ENCODE data around the gene FAM163A.
A peak's percentile ranks its signal among the peaks of the same experiment; 100 is the strongest.

FAM163A gene

DNA sequence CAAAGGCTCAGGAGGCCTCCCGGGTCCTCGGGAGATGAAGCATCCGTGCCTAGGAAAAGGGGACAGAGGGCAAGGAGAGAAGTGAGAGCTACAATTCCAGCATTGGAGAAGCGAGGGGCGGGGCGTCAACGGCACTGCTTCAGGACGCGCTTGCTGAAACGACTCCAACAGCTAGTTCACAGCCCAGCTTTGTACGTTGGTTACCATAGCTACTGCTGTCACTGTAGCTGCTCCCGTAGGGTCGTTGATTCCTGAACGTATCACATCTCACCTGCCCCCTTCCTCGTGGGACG, 71.4 kb downstream of the FAM163A start:
- POLR2A ChIA-PET = interaction anchor here (0.8 to 1.5 kb wide), 6 partner anchors 15 to 365 kb away, joined by 3 to 6 read pairs (median 4); partner anchors contain the start of gene TOR1AIP1
- DNase-seq (ENCODE audit: extremely low spot score) = peak; percentile 83
- CTCF ChIA-PET = interaction anchor here (0.6 to 9.9 kb wide), 43 partner anchors 9 to 768 kb away, joined by 3 to 288 read pairs (median 4); partner anchors contain the start of genes QSOX1 and TOR1AIP1
- no peak for TF ChIP-seq TARDBP (IDR thresholded peaks at IDR 0.05)
- no peak for TF ChIP-seq HDGF (IDR thresholded peaks at IDR 0.05; ENCODE audit: borderline replicate concordance)
- TF ChIP-seq FOXK2 (IDR thresholded peaks at IDR 0.05) = no peak
- TF ChIP-seq ARNT (IDR thresholded peaks at IDR 0.05) = no peak
- TF ChIP-seq L3MBTL2 (conservative IDR thresholded peaks at IDR 0.05) = no peak

DNA sequence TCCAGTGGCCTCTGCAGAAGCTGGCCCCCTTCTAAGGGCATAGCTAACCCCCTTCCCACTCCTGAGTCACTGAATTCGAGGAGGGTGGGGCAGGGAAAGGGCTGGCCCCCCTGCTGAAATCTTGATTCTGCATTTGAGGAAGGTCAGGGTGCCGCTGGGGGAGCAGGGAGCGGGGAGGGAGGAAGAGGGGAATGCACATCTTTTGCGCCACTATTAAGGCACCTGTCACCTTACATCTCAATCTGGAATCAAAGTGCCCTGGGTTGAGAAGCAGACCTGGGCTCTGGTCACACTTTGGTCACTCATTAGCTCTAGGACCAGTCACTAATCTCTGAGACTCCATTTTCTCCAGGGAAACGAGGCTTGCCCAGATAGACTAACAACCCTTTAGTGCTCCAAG, 72.5 kb downstream of the FAM163A start:
- POLR2A ChIA-PET = interaction anchor here (1.5 kb wide), 1 partner anchor 67 kb away, joined by 6 read pairs; the partner anchor contains the start of gene TOR1AIP1
- no peak for TF ChIP-seq SUZ12 (IDR thresholded peaks at IDR 0.05)
- no peak for TF ChIP-seq CTBP1 (IDR thresholded peaks at IDR 0.05; ENCODE audit: borderline replicate concordance)
- TF ChIP-seq ELF4 (IDR thresholded peaks at IDR 0.05) = no peak
- TF ChIP-seq ARNT (IDR thresholded peaks at IDR 0.05) = no peak
- no peak for TF ChIP-seq SP1 (IDR thresholded peaks at IDR 0.05)
- TF ChIP-seq, protein P1, sequence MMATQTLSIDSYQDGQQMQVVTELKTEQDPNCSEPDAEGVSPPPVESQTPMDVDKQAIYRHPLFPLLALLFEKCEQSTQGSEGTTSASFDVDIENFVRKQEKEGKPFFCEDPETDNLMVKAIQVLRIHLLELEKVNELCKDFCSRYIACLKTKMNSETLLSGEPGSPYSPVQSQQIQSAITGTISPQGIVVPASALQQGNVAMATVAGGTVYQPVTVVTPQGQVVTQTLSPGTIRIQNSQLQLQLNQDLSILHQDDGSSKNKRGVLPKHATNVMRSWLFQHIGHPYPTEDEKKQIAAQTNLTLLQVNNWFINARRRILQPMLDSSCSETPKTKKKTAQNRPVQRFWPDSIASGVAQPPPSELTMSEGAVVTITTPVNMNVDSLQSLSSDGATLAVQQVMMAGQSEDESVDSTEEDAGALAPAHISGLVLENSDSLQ (IDR thresholded peaks at IDR 0.05) = no peak
- no peak for TF ChIP-seq FOXK2 (IDR thresholded peaks at IDR 0.05)
- no peak for TF ChIP-seq ZNF384 (IDR thresholded peaks at IDR 0.05)
- no peak for TF ChIP-seq FOXA1 (IDR thresholded peaks at IDR 0.05)
- TF ChIP-seq NFRKB (IDR thresholded peaks at IDR 0.05) = no peak
- no peak for TF ChIP-seq BHLHE40 (IDR thresholded peaks at IDR 0.05; ENCODE audit: borderline replicate concordance)
- no peak for TF ChIP-seq L3MBTL2 (conservative IDR thresholded peaks at IDR 0.05)
- no peak for TF ChIP-seq FOXM1 (IDR thresholded peaks at IDR 0.05; ENCODE audit: borderline replicate concordance)
- no peak for TF ChIP-seq TARDBP (IDR thresholded peaks at IDR 0.05)
- no peak for TF ChIP-seq HDGF (IDR thresholded peaks at IDR 0.05; ENCODE audit: borderline replicate concordance)
- TF ChIP-seq LEF1 (IDR thresholded peaks at IDR 0.05; ENCODE audit: borderline replicate concordance) = no peak
- DNase-seq (ENCODE audit: extremely low spot score) = no peak
- CTCF ChIA-PET = interaction anchor here (0.6 to 9.9 kb wide), 15 partner anchors 8 to 1365 kb away, joined by 3 to 288 read pairs (median 7); no protein-coding TSS in a partner anchor

DNA sequence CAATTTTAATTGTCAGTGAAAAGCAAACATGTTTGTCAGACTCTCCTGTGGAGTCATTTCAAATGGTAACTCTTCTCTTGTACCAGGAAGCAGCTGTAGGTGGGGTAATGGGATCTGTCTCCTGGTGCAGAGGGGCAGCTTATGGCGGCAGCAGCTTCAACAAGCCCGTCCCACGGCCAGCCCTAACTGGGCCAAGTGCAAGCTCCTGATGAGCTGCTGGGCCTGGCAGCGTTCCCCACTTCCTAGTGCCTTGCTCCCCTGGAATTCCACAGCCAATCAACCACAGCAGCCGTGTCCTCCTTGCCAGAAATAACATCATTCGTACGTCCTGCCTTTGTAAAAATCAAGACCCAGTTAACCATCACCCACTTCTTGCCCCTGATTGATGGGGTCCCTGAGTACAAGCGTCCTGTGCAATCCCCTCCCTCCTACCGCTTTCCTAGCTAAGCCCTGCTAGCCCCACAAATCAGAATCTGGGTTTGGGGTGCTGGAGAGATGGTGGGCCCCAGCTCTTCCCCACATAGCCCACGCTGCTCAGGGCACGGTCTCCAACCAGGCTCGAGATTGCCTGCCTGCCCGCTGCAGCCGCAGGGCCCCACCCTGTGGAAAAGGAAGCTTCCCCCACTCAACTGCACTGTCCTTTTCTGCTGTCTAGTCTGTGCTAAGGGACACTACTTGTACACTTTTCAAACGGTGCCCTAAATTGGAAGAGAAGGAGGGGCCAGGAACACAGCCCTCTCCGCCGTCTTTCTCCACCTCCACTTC, 73.3 kb downstream of the FAM163A start:
- ChIA-PET CTCF (interaction anchor here (9.9 kb wide), 1 partner anchor 111 kb away, joined by 288 read pairs; no protein-coding TSS in a partner anchor), POLR2A (no interaction called here)
- TF ChIP-seq SP1 (IDR thresholded peaks at IDR 0.05) (no peak), FOXM1 (IDR thresholded peaks at IDR 0.05; ENCODE audit: borderline replicate concordance) (no peak), L3MBTL2 (conservative IDR thresholded peaks at IDR 0.05) (no peak), ELF4 (IDR thresholded peaks at IDR 0.05) (no peak), SUZ12 (IDR thresholded peaks at IDR 0.05) (no peak), FOXK2 (IDR thresholded peaks at IDR 0.05) (no peak), HDGF (IDR thresholded peaks at IDR 0.05; ENCODE audit: borderline replicate concordance) (no peak), ZNF384 (IDR thresholded peaks at IDR 0.05) (no peak), CTBP1 (IDR thresholded peaks at IDR 0.05; ENCODE audit: borderline replicate concordance) (no peak), LEF1 (IDR thresholded peaks at IDR 0.05; ENCODE audit: borderline replicate concordance) (no peak), TARDBP (IDR thresholded peaks at IDR 0.05) (no peak), BHLHE40 (IDR thresholded peaks at IDR 0.05; ENCODE audit: borderline replicate concordance) (no peak), FOXA1 (IDR thresholded peaks at IDR 0.05) (no peak), NFRKB (IDR thresholded peaks at IDR 0.05) (no peak), ARNT (IDR thresholded peaks at IDR 0.05) (no peak)
- TF ChIP-seq, protein P1 (IDR thresholded peaks at IDR 0.05) = no peak
- no peak for DNase-seq (ENCODE audit: extremely low spot score)

DNA sequence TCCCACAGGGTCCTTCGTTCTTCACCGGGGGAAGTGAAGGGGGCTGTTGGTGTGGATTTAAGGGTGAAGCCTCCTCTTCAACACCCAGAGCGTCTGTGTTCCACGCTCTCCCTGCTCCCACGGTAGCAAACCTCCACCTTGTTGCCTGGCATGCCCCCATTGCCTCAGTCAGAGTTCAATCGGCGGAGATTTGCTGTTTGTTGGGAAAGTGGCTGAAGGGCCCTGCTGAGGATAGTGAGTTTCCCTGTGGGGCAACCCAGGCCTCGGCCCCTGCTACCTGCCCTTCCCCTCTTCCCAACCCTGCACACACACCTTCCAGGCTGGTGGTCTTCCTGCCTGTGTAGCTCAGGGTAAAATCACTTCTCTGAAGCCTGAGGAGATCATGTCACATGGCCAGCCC, 74.0 kb downstream of the FAM163A start:
- ChIA-PET CTCF (interaction anchor here (0.7 to 9.9 kb wide), 2 partner anchors 110 to 111 kb away, joined by 3 to 288 read pairs; no protein-coding TSS in a partner anchor), POLR2A (no interaction called here)

DNA sequence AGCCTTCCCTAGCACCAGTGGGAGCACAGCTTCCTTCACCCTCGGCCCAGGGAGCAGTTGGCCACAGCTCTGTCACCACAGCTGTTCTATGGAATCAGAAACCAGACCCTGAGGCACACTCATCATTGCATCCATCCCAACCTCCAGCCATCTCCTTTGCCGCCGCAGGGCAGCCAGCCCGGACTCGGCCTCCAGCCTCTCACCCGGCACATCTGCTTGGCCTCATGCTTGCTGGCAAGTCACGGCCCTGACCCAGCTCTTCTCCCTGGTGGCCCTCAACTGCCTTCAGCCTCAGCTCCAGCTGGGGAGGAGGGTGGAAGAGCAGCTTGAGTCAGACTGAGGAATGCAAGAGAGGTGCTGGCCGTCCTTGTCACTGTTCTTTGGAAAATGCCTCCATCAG, 74.7 kb downstream of the FAM163A start:
- ChIA-PET POLR2A (no interaction called here), CTCF (interaction anchor here (0.7 to 2.7 kb wide), 2 partner anchors 8 to 111 kb away, joined by 3 to 16 read pairs; no protein-coding TSS in a partner anchor)
- TF ChIP-seq BHLHE40 (IDR thresholded peaks at IDR 0.05; ENCODE audit: borderline replicate concordance) (no peak), HDGF (IDR thresholded peaks at IDR 0.05; ENCODE audit: borderline replicate concordance) (no peak), LEF1 (IDR thresholded peaks at IDR 0.05; ENCODE audit: borderline replicate concordance) (no peak), SUZ12 (IDR thresholded peaks at IDR 0.05) (no peak), NFRKB (IDR thresholded peaks at IDR 0.05) (no peak), ARNT (IDR thresholded peaks at IDR 0.05) (no peak), SP1 (IDR thresholded peaks at IDR 0.05) (no peak), ZNF384 (IDR thresholded peaks at IDR 0.05) (no peak), TARDBP (IDR thresholded peaks at IDR 0.05) (no peak)
- TF ChIP-seq, protein P1 (IDR thresholded peaks at IDR 0.05) = no peak
- no peak for DNase-seq (ENCODE audit: extremely low spot score)

More for the DNA sequence above, 74.0 kb downstream of the FAM163A start:
- TF ChIP-seq FOXK2 (IDR thresholded peaks at IDR 0.05) (no peak), ARNT (IDR thresholded peaks at IDR 0.05) (no peak)
- no peak for DNase-seq (ENCODE audit: extremely low spot score)

DNA sequence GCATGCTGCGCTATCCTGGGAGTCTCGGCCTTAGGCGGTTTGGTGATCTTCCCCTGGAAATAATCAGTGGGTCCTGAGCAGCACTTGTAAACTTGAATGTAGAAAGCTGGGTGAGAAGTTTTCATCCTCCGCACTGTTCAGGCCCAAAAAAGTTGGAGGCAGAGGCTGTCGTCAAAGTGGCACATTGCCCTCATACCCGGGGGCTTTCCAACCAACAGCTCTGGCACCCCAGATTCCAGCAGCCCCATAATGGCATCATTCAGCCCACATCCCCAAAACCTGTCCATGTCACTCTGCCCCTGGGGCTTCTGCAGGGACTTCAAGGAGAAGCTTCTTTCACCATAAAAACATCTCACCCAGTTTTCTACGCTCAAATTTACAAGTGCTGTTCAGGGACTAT, 75.2 kb downstream of the FAM163A start:
- no peak for DNase-seq (ENCODE audit: extremely low spot score)
- TF ChIP-seq SP1 (IDR thresholded peaks at IDR 0.05) (no peak), BHLHE40 (IDR thresholded peaks at IDR 0.05; ENCODE audit: borderline replicate concordance) (no peak), HDGF (IDR thresholded peaks at IDR 0.05; ENCODE audit: borderline replicate concordance) (no peak), ZNF384 (IDR thresholded peaks at IDR 0.05) (no peak), LEF1 (IDR thresholded peaks at IDR 0.05; ENCODE audit: borderline replicate concordance) (no peak), FOXM1 (IDR thresholded peaks at IDR 0.05; ENCODE audit: borderline replicate concordance) (no peak), ARNT (IDR thresholded peaks at IDR 0.05) (no peak), CTBP1 (IDR thresholded peaks at IDR 0.05; ENCODE audit: borderline replicate concordance) (no peak), NFRKB (IDR thresholded peaks at IDR 0.05) (no peak), ELF4 (IDR thresholded peaks at IDR 0.05) (no peak), FOXK2 (IDR thresholded peaks at IDR 0.05) (no peak), FOXA1 (IDR thresholded peaks at IDR 0.05) (no peak), L3MBTL2 (conservative IDR thresholded peaks at IDR 0.05) (no peak), SUZ12 (IDR thresholded peaks at IDR 0.05) (no peak), TARDBP (IDR thresholded peaks at IDR 0.05) (no peak)
- TF ChIP-seq, protein P1 (IDR thresholded peaks at IDR 0.05) = no peak
- ChIA-PET POLR2A (no interaction called here), CTCF (interaction anchor here (1.3 to 2.7 kb wide), 2 partner anchors 9 to 112 kb away, joined by 4 to 16 read pairs; no protein-coding TSS in a partner anchor)
